NCI-H1436 (cell line): ENCODE measurements around the gene NGEF.
"Not testable (repeated sequence)": the region's sequence is repeated elsewhere in the genome, so short reads cannot be mapped to it uniquely, and the experiment has no call there.

Experiments used
- DNase-seq: peaks from one replicate; lab custom pipeline; 2025; lab: John Stamatoyannopoulos, UW

The NGEF gene

DNA sequence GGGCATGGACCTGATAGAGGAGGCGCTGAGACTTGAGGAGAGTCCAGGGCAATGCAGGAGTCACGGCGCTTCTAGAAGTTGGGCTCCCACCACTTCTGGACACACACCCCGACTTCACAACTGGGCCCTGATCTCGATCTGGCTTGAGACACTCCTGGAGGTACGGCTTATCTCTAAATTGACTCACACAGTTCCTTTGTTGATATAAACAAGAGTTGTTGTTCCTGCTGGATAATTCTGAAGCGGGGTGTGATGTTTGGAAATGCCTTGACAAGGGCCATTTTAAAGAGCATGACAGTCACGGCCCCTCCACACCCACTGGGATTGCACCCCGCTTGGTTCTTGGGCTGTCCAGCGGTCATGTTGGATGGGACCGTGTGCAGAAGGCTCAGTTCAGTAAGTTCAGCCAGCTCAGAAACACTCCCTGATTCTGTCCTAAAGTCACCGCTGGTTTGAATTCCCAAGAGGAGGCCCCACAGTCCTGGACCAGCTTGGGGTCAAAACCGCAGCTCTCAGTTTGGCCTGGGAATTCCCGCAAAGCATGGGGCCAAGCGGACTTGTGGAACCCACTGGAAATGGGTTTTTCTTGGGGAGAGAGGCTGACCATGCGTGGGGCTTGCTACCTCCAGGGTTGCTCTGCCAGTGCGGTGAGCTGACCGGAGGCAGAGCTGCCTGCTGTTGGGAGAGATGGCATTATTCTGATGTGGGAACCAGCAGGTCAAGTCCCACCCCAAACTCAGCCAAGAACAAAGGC lies 10.1 kb upstream of the NGEF start:
- DNase-seq = no peak

GRCh38 chr2:233022561-233022960 lies 9.5 kb upstream of the NGEF start:
- DNase-seq = no peak

- no peak for DNase-seq
Observed at GRCh38 chr2:233021771-233022170, 8.7 kb upstream of the NGEF start.

DNA sequence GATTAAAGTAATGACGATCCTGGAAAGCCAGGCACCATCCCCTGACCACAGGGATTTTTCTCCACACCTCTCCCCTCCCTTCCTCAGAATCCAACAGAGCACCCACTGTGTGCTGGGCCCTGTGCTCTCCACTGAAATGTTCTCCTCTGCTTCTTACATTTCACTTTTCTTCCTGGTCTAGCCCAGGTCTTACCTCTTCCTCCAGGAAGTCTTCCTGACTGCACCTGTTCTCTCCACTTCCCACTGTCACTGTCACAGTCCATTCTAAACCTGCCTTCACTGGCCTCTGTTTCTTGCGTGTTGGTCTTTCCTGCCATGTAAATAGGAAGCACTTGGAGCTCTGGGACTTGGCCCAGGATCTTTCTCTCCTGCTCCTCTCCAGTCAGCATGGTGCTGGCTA lies 7.4 kb upstream of the NGEF start:
- DNase-seq = no peak

GRCh38 chr2:233019610-233020009 lies 6.6 kb upstream of the NGEF start:
- not testable (repeated sequence) for DNase-seq

- DNase-seq = no peak
Observed at GRCh38 chr2:233017947-233018346, 4.9 kb upstream of the NGEF start.

GRCh38 chr2:233015019-233015645 lies 2.1 kb upstream of the NGEF start:
- no peak for DNase-seq

DNA sequence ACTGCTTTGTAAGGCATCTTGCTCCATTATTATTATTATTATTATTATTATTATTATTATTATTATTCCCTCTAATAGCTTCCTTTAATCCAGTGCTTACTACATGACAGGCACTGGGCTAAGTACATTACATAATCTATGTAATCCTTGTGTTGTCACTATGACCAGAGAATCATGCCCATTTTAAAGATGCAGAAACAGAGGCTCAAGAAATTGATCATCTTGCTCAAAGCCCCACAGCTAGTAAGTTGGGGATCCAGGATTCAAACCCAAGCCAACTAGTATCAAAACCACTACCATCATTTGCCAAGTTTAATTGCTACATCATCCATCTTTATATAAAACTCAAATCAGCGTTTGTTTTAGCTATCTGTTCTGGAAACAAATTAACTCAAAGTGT lies 594 bp upstream of the NGEF start:
- no peak for DNase-seq

DNA sequence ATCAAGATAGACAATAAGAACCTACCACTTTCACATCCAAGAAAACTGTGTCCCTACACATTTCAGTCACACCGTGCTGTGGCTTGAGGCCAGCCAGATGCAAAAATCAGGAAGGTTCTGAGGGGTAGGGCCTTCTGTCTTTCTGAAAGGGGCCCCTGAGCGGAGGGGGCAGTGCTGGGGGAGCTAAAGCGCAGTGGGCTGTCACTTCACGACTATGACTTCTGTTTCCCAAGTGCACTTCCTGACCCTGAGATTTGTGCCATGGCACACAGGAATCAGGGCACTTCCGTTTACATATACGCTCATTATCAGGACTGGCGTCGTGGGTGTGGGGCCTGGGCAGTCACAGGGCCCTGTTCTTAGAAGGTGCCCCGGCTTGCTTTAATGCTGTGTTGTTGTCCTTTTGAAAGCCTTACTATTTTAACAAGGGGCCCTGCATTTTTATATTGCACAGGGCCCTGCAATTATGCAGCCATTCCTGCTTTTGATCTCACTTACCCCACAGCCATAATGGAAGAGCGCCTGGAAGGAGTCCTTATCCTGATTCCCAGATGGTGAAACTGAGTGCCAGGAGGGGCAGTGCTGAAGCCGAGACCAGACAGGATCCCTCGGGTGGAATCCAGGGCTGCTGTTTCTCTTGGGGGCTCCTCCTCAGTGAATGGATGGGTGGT lies 620 bp downstream of the NGEF start:
- DNase-seq = no peak

DNA sequence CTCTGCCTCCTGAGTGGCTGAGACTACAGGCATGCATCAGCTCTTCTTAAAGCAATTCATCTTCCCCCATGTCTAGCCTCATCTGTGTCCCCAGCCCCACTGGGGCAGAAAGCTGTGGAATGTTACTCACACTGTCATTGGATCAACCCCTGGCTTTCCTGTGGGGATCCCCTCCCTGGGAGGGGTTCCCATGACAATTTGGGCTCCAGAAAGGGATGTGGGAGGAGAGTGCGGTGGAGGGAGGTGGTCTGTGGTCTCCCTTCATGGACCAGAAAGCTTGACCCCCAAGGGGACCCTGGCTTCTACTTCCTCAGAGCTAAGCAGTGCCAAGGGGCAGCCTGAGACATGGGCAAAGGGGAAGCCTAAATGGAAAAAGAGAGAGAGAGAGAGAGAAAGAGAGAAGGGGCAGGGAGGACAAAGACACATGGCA lies 1.3 kb downstream of the NGEF start:
- no peak for DNase-seq

DNA sequence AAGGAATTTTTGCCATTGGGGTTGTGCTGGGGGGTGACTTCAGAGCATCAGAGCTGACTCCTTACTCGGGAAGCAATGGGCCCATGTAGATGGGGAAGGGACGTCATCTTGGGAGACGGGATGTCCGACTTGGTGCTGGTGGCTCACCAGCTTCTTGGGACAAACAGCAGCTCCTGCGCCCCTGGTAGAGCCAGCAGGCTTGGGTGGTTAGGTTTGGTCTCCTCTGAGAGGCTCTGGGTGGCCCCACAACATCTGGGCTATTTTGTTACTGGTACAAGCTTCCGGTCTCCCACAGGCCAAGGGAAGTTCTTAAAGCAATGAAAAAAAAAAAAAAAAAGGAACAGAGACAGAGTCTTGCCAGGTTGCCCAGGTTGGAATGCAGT lies 1.8 kb downstream of the NGEF start:
- DNase-seq = no peak

DNA sequence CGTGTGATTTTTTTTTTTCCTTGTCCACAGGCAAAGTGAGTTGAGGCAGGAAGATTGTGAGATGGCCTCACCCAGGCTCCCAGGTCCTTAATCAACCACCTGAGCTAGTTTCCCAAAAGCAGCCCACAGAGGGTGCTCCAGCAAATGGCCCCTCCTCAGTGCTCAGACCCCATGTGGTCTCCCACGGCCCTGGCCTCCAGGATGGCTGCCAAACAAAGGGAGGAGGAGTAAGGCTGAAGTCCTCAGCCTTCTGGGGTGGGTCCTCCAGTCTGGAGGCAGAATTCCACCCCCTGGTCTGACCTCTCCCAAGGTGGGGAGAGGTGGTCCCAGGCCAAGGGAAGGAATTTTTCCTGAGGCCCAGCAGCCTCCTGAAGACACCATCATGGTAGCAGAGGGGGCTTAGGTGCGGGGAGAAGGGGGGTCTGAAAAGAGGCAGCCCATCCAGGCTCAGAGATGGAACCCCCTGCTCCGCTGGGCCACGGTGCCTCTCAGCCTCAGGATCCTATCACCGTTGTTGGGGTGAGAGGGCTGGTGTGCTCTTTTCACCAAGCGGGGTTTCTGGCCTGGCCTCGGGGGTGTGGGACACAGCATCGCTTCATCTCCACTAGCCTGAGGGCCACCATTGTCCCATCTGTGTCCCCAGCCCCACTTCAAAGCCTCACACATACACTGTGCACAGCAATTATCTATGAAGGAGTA lies 2.3 kb downstream of the NGEF start:
- DNase-seq = no peak

- DNase-seq = no peak
Observed at GRCh38 chr2:233009661-233010060, 3.4 kb downstream of the NGEF start.

GRCh38 chr2:233007739-233008138 lies 5.3 kb downstream of the NGEF start:
- no peak for DNase-seq

DNA sequence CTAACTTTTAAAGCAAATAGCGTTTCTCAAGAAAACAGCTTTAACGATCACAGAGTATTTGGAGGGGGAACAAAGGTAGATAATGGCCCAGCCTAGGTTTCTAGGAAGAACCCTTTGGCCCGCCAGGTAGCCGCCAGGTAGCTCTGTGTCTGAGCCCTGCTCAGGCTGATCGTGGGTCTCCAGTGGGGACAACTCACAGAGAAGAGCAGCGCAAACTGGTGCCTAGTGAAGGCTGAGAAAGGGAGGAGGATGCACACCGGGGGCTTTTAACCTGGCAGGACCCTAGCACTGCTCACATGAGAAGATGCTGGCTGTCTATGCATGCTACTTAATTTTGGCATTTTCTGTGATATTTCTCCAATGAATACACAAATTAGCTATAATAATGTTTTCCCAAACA lies 5.8 kb downstream of the NGEF start:
- DNase-seq = no peak

DNA sequence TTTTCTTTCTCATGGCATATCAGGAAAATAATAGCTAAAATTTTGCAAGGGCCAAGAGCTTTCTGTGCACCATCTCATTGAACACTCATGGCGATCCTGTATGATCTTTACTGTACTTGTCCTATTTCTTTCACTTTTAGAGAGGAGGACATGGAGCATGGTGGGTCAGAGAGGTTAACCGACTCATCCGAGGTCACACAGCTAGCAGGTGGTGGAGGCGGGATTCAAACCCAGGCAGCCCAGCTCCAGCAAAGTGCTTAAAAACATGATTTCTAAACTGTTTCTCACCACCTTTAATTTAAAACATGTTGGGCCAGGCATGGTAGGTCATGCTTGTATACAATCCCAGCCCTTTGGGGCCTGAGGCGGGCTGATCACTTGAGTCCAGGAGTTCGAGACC lies 6.4 kb downstream of the NGEF start:
- no peak for DNase-seq

- DNase-seq = no peak
Observed at GRCh38 chr2:233005096-233005495, 8.0 kb downstream of the NGEF start.

- no peak for DNase-seq
Observed at GRCh38 chr2:233003658-233004555, 9.1 kb downstream of the NGEF start.

DNA sequence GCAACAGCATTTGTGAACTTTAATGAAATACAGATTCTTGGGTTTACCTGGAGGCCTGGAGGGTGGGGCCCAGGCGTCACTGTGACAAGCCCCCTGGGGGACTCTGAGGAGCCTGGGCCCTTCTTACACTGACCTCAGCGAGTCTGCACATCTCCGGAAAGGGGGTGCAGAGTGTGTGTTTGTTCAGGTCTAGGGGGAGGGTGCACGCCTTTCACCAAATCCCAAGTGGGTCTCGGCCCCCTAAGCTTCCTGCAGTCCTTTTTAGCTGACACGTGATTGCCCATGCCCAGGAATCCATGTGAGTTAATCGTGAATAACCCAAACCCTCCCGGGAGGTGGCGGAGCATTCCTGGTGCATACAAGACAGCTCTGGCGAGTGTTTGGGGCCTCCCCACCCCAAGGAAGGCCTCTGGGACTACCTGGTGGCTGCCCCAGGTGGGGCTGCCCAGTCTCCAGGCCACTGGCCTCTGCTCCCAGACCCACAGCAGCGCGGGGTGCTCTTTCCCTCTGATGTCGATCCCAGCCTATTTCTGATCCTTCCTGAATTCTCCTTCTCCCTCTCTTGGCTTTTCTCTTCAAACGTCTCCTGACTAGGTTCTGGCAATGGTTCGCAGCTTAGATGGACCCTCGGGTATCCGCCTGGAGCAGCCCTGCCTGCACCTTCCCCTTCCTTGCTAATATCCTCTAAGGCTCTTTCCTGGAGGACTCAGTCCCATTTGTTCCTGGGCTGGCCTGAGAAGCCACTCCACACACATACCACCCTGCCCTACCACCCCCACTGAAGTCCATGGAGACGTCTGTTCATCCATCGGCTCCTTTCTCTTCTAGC lies 10.0 kb downstream of the NGEF start:
- no peak for DNase-seq

DNA sequence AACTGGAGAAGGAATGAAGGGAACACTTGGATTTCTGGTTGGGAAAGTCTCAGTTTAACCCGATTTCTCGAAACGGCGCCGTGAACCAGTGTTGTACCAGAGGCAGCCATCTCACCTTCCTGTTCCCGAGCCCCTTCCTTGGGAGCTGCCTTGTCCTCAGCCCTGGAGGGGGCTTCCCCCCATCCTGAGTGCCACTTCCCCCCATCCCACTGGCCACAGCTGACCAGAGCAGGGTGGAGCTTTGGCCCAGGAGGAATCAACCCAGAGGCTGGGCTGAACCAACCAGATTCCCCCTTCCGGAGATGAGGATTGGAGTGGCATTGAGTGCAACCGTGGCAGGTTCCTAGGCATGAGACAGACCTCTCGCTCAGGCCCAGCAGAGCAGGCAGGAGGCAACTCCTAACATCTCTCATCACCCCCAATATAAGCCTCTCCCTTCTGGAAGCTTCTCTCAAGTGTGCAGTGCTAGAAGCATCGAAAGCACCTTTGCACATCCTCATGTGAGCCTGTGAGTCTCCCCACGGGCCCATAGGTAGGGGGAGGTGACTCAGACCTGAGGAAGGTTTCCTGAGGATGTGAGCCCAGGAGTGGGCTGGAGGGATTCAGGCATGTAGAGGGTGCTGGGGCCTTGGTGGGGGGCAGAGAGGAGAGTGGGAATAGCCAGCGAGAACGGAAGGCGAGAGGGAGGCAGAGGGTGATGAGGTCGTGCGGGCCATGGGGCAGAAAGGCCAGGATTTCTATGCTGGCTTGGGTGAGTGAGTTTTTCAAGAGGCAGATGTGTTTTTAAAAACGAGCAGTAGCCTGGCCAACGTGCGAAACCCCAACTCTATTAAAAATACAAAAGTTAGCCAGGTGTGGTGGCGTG lies 11.9 kb downstream of the NGEF start:
- DNase-seq = no peak
